ENCODE results near the gene S100A14. TPM values are rescaled to one million over a fixed set of nuclear protein-coding genes. Genes with fewer than 3 reads are reported as not detected.
"Not testable (repeated sequence)": the region's sequence is repeated elsewhere in the genome, so short reads cannot be mapped to it uniquely, and the experiment has no call there.

The S100A14 gene
- total RNA-seq, 1 donor from 2014 or later: not detected

DNA sequence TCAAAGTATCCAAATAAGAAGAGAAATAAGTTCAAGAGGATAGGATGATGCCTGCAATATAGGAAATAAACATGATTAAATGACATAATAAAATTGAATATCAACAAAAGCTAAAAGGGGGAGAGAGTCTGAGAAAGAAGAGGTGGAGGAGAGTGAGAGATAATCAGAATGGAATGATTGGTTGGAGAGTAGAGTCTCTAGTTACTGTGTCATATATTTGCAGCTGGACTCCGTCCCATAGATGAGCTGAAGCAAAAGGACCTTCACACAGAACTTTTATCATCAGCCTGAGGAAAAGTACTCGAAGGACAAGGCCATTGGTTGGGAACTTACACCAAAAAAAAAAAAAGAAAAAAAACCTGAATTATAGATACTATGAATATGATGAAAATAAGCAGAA lies 27.6 kb downstream of the S100A14 start:
- H3K27ac Mint-ChIP-seq: no peak overlapping the region
- H3K4me1 Mint-ChIP-seq (ENCODE audit: low read depth): no peaks in the 10 kb centered on the region
- intact Hi-C loops (cut with micrococcal nuclease): no loop called here

DNA sequence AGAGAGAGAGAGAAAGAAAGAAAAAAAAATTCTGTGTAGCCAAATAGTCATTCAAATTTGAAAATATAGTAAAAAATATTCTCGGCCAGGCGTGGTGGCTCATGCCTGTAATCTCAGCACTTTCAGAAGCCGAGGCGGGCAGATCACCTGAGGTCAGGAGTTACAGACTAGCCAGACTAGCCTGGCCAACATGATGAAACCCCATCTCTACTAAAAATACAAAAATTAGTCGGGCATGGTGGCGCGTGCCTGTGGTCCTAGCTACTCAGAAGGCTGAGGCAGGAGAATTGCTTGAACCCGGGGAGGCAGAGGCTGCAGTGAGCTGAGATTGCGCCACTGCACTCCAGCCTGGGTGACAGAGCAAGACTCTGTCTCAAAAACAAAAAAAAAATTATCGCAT lies 28.1 kb downstream of the S100A14 start:
- H3K4me3 Mint-ChIP-seq (ENCODE audit: low read depth); H3K27ac Mint-ChIP-seq; H3K9me3 Mint-ChIP-seq; H3K36me3 Mint-ChIP-seq (ENCODE audit: low read depth); intact Hi-C loops (cut with micrococcal nuclease); H3K4me1 Mint-ChIP-seq (ENCODE audit: low read depth); DNase-seq (ENCODE audit: low spot score): not testable (repeated sequence)
- peaks cover 14% of the 10 kb centered on the region for H3K27me3 Mint-ChIP-seq (ENCODE audit: low read depth)

More for the DNA sequence above, 27.6 kb downstream of the S100A14 start:
- no peak for DNase-seq (ENCODE audit: low spot score)
- Mint-ChIP-seq H3K9me3 (no peaks in the 10 kb centered on the region), H3K27me3 (ENCODE audit: low read depth) (peaks cover 14% of the 10 kb centered on the region), H3K36me3 (ENCODE audit: low read depth) (no peaks in the 10 kb centered on the region), H3K4me3 (ENCODE audit: low read depth) (no peak overlapping the region)

DNA sequence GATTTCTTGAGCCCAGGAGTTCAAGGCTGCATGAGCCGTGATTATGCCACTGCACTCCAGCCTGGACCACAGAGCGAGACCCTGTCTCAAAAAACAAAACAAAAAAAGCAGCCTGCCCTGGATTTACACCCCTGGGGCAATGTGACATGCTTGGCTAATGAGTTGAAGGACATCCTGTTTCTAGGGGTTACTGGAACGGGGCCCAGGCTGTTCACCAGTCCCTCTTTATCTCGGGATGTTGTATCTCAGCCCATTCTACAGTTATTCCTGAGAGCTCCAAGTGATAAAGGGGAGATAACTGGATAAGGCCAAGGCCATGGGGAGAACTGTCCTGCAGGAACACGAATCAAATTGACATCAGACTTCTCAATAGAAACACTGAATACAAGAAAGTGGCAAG lies 28.8 kb downstream of the S100A14 start:
- Mint-ChIP-seq H3K27ac (no peak overlapping the region), H3K9me3 (no peaks in the 10 kb centered on the region), H3K27me3 (ENCODE audit: low read depth) (peaks cover 14% of the 10 kb centered on the region), H3K4me1 (ENCODE audit: low read depth) (no peaks in the 10 kb centered on the region), H3K4me3 (ENCODE audit: low read depth) (no peak overlapping the region), H3K36me3 (ENCODE audit: low read depth) (no peaks in the 10 kb centered on the region)
- intact Hi-C loops (cut with micrococcal nuclease): no loop called here
- no peak for DNase-seq (ENCODE audit: low spot score)

DNA sequence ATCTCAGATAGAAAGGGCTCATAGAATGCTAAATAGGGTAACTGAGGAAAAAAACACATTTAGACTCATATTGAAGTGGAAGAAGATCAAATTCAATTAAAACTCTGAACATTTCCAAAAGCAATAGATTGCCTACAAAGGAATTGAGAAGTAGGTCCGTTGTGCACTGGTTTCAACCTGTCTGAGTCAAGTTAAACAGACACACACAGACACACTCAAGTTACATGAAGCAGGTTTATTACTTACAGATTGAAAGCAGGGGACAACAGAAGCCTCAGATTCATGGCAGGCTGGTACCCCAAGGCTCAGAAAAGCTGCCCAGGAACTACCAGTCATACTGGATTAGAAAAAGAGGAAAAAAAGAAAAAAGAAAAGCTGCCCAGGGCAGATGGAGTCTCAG lies 29.8 kb downstream of the S100A14 start:
- H3K27ac Mint-ChIP-seq: no peak overlapping the region
- intact Hi-C loops (cut with micrococcal nuclease): no loop called here
- H3K27me3 Mint-ChIP-seq (ENCODE audit: low read depth): peaks cover 14% of the 10 kb centered on the region
- H3K4me1 Mint-ChIP-seq (ENCODE audit: low read depth): no peaks in the 10 kb centered on the region
- H3K9me3 Mint-ChIP-seq: no peaks in the 10 kb centered on the region
- H3K4me3 Mint-ChIP-seq (ENCODE audit: low read depth): no peak overlapping the region
- H3K36me3 Mint-ChIP-seq (ENCODE audit: low read depth): no peaks in the 10 kb centered on the region
- no peak for DNase-seq (ENCODE audit: low spot score)

DNA sequence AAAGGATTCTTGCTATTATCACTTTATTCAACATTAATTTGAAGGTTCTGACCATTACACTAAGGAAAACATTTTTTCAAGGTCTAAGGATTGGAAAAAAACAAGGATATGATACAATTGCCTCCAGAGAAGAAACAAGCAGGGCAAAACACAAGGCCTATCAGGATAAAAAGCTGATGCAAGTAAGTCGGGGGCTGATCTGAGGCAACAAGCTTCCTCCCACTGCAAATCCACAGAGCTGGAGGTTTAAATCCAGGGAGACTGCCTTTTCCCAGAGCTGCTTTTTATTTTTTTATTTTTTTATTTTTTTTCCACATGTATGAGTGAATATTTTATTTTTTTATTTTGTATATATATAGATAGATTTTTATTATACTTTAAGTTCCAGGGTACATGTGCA lies 31.1 kb downstream of the S100A14 start:
- DNase-seq (ENCODE audit: low spot score): no peak
- H3K27ac Mint-ChIP-seq: no peak overlapping the region
- no peak overlapping the region for H3K4me3 Mint-ChIP-seq (ENCODE audit: low read depth)
- intact Hi-C loops (cut with micrococcal nuclease): no loop called here
- H3K9me3 Mint-ChIP-seq: no peaks in the 10 kb centered on the region
- H3K36me3 Mint-ChIP-seq (ENCODE audit: low read depth): no peaks in the 10 kb centered on the region
- H3K4me1 Mint-ChIP-seq (ENCODE audit: low read depth): no peaks in the 10 kb centered on the region
- peaks cover 14% of the 10 kb centered on the region for H3K27me3 Mint-ChIP-seq (ENCODE audit: low read depth)

DNA sequence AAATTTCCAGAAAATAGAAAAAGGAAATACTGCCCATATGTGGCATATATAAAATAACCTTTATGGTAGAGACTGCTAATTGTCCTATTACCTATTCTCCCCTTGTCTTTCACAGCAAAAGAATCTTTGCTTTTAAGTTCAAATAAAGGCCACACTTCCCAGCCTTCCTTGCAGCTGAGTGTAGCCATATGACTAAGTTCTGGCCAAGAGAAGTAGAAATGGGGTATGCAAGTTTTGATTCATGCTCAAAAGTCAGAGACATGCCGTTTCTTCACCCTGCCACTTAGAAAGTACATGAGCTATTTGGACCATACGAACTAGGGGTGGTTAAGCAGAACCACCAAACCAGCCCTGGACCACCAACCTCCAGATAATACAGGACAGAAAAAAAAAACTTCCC lies 32.1 kb downstream of the S100A14 start:
- intact Hi-C loops (cut with micrococcal nuclease): no loop called here

DNA sequence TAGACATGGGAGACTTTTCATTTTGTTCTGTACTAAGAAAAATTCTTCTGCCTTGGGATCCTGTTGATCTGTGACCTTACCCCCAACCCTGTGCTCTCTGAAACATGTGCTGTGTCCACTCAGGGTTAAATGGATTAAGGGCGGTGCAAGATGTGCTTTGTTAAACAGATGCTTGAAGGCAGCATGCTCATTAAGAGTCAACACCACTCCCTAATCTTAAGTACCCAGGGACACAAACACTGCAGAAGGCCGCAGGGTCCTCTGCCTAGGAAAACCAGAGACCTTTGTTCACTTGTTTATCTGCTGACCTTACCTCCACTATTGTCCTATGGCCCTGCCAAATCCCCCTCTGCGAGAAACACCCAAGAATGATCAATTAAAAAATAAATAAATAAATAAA lies 32.6 kb downstream of the S100A14 start:
- DNase-seq (ENCODE audit: low spot score); H3K4me3 Mint-ChIP-seq (ENCODE audit: low read depth); H3K36me3 Mint-ChIP-seq (ENCODE audit: low read depth); intact Hi-C loops (cut with micrococcal nuclease); H3K27ac Mint-ChIP-seq; H3K4me1 Mint-ChIP-seq (ENCODE audit: low read depth); H3K9me3 Mint-ChIP-seq: not testable (repeated sequence)
- peaks cover 21% of the 10 kb centered on the region for H3K27me3 Mint-ChIP-seq (ENCODE audit: low read depth)

More for the DNA sequence above, 32.1 kb downstream of the S100A14 start:
- Mint-ChIP-seq H3K4me3 (ENCODE audit: low read depth) (no peak overlapping the region), H3K27me3 (ENCODE audit: low read depth) (peaks cover 17% of the 10 kb centered on the region), H3K9me3 (no peaks in the 10 kb centered on the region), H3K27ac (no peak overlapping the region), H3K36me3 (ENCODE audit: low read depth) (no peaks in the 10 kb centered on the region), H3K4me1 (ENCODE audit: low read depth) (no peaks in the 10 kb centered on the region)
- DNase-seq (ENCODE audit: low spot score): no peak

DNA sequence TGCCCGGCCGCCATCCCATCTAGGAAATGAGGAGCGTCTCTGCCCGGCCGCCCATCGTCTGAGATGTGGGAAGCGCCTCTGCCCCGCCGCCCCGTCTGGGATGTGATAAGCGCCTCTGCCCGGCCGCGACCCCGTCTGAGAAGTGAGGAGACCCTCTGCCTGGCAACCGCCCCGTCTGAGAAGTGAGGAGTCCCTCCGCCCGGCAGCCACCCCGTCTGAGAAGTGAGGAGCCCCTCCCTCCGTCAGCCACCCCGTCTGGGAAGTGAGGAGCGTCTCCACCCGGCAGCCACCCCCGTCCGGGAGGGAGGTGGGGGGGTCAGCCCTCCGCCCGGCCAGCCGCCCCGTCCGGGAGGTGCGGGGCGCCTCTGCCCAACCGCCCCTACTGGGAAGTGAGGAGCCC lies 33.3 kb downstream of the S100A14 start:
- H3K36me3 Mint-ChIP-seq (ENCODE audit: low read depth); intact Hi-C loops (cut with micrococcal nuclease); H3K4me3 Mint-ChIP-seq (ENCODE audit: low read depth); DNase-seq (ENCODE audit: low spot score); H3K9me3 Mint-ChIP-seq; H3K4me1 Mint-ChIP-seq (ENCODE audit: low read depth); H3K27ac Mint-ChIP-seq: not testable (repeated sequence)
- peaks cover 28% of the 10 kb centered on the region for H3K27me3 Mint-ChIP-seq (ENCODE audit: low read depth)

DNA sequence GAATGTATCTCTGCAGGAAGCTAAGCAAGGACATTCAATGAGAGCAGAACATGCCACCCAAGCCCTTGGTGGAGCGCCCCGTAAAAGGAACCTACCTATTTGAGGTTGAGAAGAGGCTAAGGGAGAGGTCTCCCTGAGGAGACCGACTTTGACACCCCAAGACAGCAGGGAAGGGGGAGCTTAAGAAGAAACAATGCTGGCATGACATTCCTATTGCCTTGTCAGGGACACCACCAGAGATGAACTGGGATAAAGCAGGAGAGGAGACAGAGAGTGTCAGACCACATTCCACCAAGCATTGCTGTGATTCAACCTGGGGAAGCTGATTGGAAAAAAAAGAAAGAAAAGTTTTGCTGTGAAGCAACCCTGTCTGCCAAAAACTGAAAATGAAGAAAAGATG lies 37.2 kb downstream of the S100A14 start:
- H3K4me1 Mint-ChIP-seq (ENCODE audit: low read depth): no peaks in the 10 kb centered on the region
- H3K27ac Mint-ChIP-seq: no peak overlapping the region
- no peak overlapping the region for H3K4me3 Mint-ChIP-seq (ENCODE audit: low read depth)
- no peaks in the 10 kb centered on the region for H3K36me3 Mint-ChIP-seq (ENCODE audit: low read depth)
- no peak for DNase-seq (ENCODE audit: low spot score)
- intact Hi-C loops (cut with micrococcal nuclease): no loop called here
- no peaks in the 10 kb centered on the region for H3K9me3 Mint-ChIP-seq
- peaks cover 25% of the 10 kb centered on the region for H3K27me3 Mint-ChIP-seq (ENCODE audit: low read depth)

DNA sequence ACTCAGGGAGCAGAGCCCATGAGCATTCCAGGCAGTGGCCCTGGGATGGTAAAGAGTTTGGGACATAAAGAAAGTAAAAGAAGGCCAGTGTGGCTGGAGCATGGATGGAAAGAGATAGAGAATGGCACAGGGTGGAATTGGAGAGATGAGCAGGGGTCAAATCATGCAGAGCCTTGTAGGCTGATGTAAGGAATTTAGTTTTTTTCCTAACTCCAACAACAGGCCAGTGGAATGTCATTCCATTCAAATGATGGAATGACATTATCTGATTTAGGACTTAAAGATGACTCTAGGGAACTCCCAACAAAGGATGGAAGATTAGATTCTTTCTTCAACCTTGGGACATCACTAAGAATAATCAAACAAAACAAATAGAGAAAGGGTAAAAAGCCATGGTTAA lies 37.6 kb downstream of the S100A14 start:
- H3K9me3 Mint-ChIP-seq: no peaks in the 10 kb centered on the region
- H3K4me1 Mint-ChIP-seq (ENCODE audit: low read depth): no peaks in the 10 kb centered on the region
- intact Hi-C loops (cut with micrococcal nuclease): no loop called here
- no peak overlapping the region for H3K27ac Mint-ChIP-seq
- DNase-seq (ENCODE audit: low spot score): no peak
- peaks cover 25% of the 10 kb centered on the region for H3K27me3 Mint-ChIP-seq (ENCODE audit: low read depth)
- no peaks in the 10 kb centered on the region for H3K36me3 Mint-ChIP-seq (ENCODE audit: low read depth)
- H3K4me3 Mint-ChIP-seq (ENCODE audit: low read depth): no peak overlapping the region

DNA sequence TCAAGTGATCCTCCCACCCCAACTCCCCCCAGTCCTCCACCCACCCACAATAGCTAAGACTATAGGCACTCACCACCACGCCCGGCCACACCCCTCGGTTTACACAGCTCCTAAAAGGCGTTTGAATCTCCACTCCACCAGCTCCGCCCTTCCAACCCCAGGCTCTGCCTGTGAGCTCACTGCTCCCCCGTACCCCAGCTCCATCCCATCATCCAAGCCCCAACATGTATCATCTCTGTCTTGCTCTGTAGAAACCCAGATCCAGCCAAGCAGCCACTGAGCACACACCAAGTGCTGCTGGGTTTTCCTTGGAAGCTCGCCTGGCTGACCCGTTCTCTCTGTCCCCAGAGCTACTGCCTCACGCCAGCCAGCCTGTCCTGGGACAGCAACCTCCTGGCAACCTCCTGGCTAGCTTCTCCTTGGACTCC lies 38.5 kb downstream of the S100A14 start:
- Mint-ChIP-seq H3K9me3 (no peaks in the 10 kb centered on the region), H3K4me1 (ENCODE audit: low read depth) (peaks cover 7% of the 10 kb centered on the region), H3K4me3 (ENCODE audit: low read depth) (no peak overlapping the region), H3K27ac (no peak overlapping the region), H3K36me3 (ENCODE audit: low read depth) (no peaks in the 10 kb centered on the region), H3K27me3 (ENCODE audit: low read depth) (peaks cover 25% of the 10 kb centered on the region)
- no peak for DNase-seq (ENCODE audit: low spot score)
- intact Hi-C loops (cut with micrococcal nuclease): no loop called here

DNA sequence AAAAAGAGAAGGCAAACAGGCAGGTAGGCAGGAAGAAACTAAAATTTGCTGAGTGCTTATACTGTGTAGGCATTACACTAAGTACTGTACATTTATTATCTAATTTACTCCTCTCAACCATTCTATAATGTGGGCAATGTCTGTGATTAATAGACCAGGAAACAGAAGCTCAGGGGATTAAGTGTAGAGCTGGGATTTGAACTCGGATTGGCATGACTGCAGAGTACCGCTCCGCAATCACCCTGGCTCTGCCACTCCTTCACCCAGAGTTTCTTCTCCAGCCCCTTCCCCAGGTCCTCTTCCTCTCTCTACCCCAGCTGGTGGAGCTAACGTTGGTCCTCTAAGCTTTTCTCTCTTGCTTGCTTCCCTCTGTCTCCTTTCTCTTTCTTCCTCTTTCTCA lies 39.0 kb downstream of the S100A14 start:
- H3K4me3 Mint-ChIP-seq (ENCODE audit: low read depth): no peak overlapping the region
- H3K9me3 Mint-ChIP-seq: no peaks in the 10 kb centered on the region
- H3K27ac Mint-ChIP-seq: no peak overlapping the region
- intact Hi-C loops (cut with micrococcal nuclease): no loop called here
- H3K4me1 Mint-ChIP-seq (ENCODE audit: low read depth): peaks cover 9% of the 10 kb centered on the region
- DNase-seq (ENCODE audit: low spot score): no peak
- no peaks in the 10 kb centered on the region for H3K36me3 Mint-ChIP-seq (ENCODE audit: low read depth)
- peaks cover 25% of the 10 kb centered on the region for H3K27me3 Mint-ChIP-seq (ENCODE audit: low read depth)

DNA sequence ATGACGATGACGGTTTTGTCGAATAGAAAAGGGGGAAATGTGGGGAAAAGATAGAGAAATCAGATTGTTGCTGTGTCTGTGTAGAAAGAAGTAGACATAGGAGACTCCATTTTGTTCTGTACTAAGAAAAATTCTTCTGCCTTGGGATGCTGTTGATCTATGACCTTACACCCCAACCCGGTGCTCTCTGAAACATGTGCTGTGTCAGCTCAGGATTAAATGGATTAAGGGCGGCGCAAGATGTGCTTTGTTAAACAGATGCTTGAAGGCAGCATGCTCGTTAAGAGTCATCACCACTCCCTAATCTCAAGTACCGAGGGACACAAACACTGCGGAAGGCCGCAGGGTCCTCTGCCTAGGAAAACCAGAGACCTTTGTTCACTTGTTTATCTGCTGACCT lies 40.6 kb downstream of the S100A14 start:
- Mint-ChIP-seq H3K27me3 (ENCODE audit: low read depth) (peaks cover 25% of the 10 kb centered on the region), H3K4me1 (ENCODE audit: low read depth) (peaks cover 13% of the 10 kb centered on the region)
- intact Hi-C loops (cut with micrococcal nuclease); H3K4me3 Mint-ChIP-seq (ENCODE audit: low read depth); H3K36me3 Mint-ChIP-seq (ENCODE audit: low read depth); H3K9me3 Mint-ChIP-seq; DNase-seq (ENCODE audit: low spot score); H3K27ac Mint-ChIP-seq: not testable (repeated sequence)

DNA sequence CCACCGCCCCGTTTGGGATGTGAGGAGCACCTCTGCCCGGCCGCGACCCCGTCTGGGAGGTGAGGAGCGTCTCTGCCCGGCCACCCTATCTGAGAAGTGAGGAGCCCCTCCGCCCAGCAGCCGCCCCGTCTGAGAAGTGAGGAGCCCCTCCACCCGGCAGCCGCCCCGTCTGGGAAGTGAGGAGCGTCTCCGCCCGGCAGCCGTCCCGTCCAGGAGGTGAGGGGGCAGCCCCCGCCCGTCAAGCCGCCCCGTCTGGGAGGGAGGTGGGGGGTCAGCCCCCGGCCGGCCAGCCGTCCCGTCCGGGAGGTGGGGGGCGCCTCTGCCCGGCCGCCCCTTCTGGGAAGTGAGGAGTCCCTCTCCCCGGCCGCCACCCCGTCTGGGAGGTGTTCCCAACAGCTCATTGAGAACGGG lies 41.0 kb downstream of the S100A14 start:
- H3K36me3 Mint-ChIP-seq (ENCODE audit: low read depth); intact Hi-C loops (cut with micrococcal nuclease); H3K4me3 Mint-ChIP-seq (ENCODE audit: low read depth); H3K9me3 Mint-ChIP-seq; DNase-seq (ENCODE audit: low spot score); H3K27ac Mint-ChIP-seq: not testable (repeated sequence)
- H3K4me1 Mint-ChIP-seq (ENCODE audit: low read depth): peaks cover 13% of the 10 kb centered on the region
- H3K27me3 Mint-ChIP-seq (ENCODE audit: low read depth): peaks cover 25% of the 10 kb centered on the region

Data from activated T-helper 2 cell treated with anti-CD3 and anti-CD28 coated beads, Interferon-gamma antibody, Interleukin-2, Interleukin-4, amounts not matched to agents 10 μg/mL and 5 μg/mL and 100 μg/mL, durations not matched to agents 14 hours and 24 hours and 36 hours (primary cell).